Measurements from ENCODE around the gene SLC4A1.

GRCh38 chr17:44232061-44232460 is 35.9 kb downstream of the SLC4A1 start:
- TF ChIP-seq CTCF (IDR thresholded peaks at IDR 0.05) (no peak), POLR2A (IDR thresholded peaks at IDR 0.05) (no peak)
